Sigmoid colon (tissue), 4 donors: ENCODE measurements around the gene GRIK5.

Experiments used
- CTCF ChIP-seq, 4 experiments: fragments of 450-650 bp in 3 of 4; fragments of 200-600 bp in 1 of 4; IDR thresholded peaks; one replicate each; pipeline ENCODE4 v1.5.1; 2016 to 2019; ENCODE audit warnings: antibody characterized with exemption in 4 of 4, mild to moderate bottlenecking in 3 of 4, moderate library complexity in 2 of 4
- EP300 ChIP-seq, 4 donors: sonication (generic); formaldehyde crosslinking; IDR thresholded peaks; one replicate each; pipeline ENCODE4 v1.6.1; 2017; ENCODE audit warnings: antibody characterized with exemption in 4 of 4
- POLR2A ChIP-seq, 2 donors: fragments of 450-650 bp; IDR thresholded peaks; one replicate each; pipeline ENCODE4 v1.6.1; 2016; ENCODE audit warnings: antibody characterized with exemption in 2 of 2, mild to moderate bottlenecking in 2 of 2, moderate library complexity in 2 of 2
- POLR2AphosphoS5 ChIP-seq, 4 donors: sonication (generic); formaldehyde crosslinking; IDR thresholded peaks; one replicate each; pipeline ENCODE4 v1.6.1; 2017; ENCODE audit warnings: antibody characterized with exemption in 4 of 4

GRCh38 chr19:42040031-42040430, 30.0 kb downstream of the GRIK5 start:
- TF ChIP-seq CTCF (IDR thresholded peaks at IDR 0.05) = no peak
- no peak for TF ChIP-seq POLR2AphosphoS5 (IDR thresholded peaks at IDR 0.05)
- TF ChIP-seq POLR2A (IDR thresholded peaks at IDR 0.05) = no peak
- TF ChIP-seq EP300 (IDR thresholded peaks at IDR 0.05) = no peak
